Ovary (tissue), 9 donors: ENCODE measurements around the gene HAGH. TPM values are rescaled to one million over a fixed set of nuclear protein-coding genes. Genes with fewer than 3 reads are reported as not detected.

Source experiments
- DNase-seq, 5 donors: peaks; one replicate each; pipeline ENCODE4 v3.0.0-alpha.2; 2019 to 2020
- H3K27ac ChIP-seq, 2 donors: fragments of 200-600 bp; one replicate each; pipeline versions ENCODE4 v1.5.1 to v1.8.0; 2019 to 2022
- H3K27me3 ChIP-seq: fragments of 200-600 bp; one replicate; pipeline ENCODE4 v1.8.0; 2022
- H3K36me3 ChIP-seq: fragments of 200-600 bp; sonication (generic); one replicate; pipeline ENCODE4 v1.5.1; 2019
- H3K4me1 ChIP-seq: one replicate; pipeline ENCODE4 v1.8.1; 2013; ENCODE audit warnings: mild to moderate bottlenecking, moderate library complexity; ENCODE audit not compliant: insufficient read depth
- H3K4me3 ChIP-seq: fragments of 200-600 bp; sonication (generic); one replicate; pipeline ENCODE4 v1.5.1; 2017
- H3K9me3 ChIP-seq, 2 donors: fragments of 200-600 bp in 1 of 2; sonication (generic) in 1 of 2; one replicate each; pipeline versions ENCODE4 v1.5.1 to v1.8.1; 2013 to 2019; ENCODE audit warnings: mild to moderate bottlenecking in 1 of 2, moderate library complexity in 1 of 2
- EP300 ChIP-seq: sonication (generic); formaldehyde crosslinking; IDR thresholded peaks from one replicate; pipeline ENCODE4 v1.6.1; 2017; ENCODE audit warnings: antibody characterized with exemption
- POLR2A ChIP-seq: fragments of 450-650 bp; IDR thresholded peaks from one replicate; pipeline ENCODE4 v1.6.1; 2017; ENCODE audit warnings: antibody characterized with exemption, mild to moderate bottlenecking, moderate library complexity
- WGBS, 3 donors: extraction: QIAGEN DNeasy Blood & Tissue Kit in 1 of 3; methylation state at CpG; one replicate each; pipeline versions ENCODE4 v1.1.5 to v1.1.7; 2013 to 2017; 5-methylcytosine and 5-hydroxymethylcytosine counted together
- intact Hi-C, 4 donors: fragments of 100-400 bp; cut with DNase I; formaldehyde crosslinking; loops; one replicate each; pipeline versions ENCODE4 v1.11.0 to v1.15.1; 2022 to 2023
- polyA plus RNA-seq, 2 donors: library from polyadenylated mRNA; stranded (reverse); fragments of 200-250 nt in 1 of 2; fragments of 350-450 nt in 1 of 2; fragmentation: Illumina TruSeq in 1 of 2; extraction: RNeasy Lipid Tissue Mini Kit (QIAGEN cat#74804) in 1 of 2; gene quantifications; one replicate each; pipeline ENCODE4 v1.2.3, GENCODE V29; 2013 to 2014
- total RNA-seq, 7 donors: library from RNA; depleted of rRNA in 2 of 7; stranded (reverse); fragments of >200 nt in 2 of 7; fragmentation: NEBNext Ultra II Directional in 3 of 7; extraction: Animal tissue kit (Norgen Biotek cat#: 25700) in 3 of 7; gene quantifications; one replicate each; pipeline versions ENCODE4 v1.1.0 to v1.2.4, GENCODE V29; 2016 to 2023
- TF ChIP-seq, protein P1 (sequence below), 3 donors: fragments of 450-650 bp in 2 of 3; fragments of 200-600 bp in 1 of 3; IDR thresholded peaks; one replicate each; pipeline versions ENCODE4 v1.5.1 to v1.8.0; 2016 to 2022; ENCODE audit warnings: antibody characterized with exemption in 3 of 3, mild to moderate bottlenecking in 1 of 3
- donor health status: DM: no; HTN: no; CAD: no; lungs with moderate emphysema.
- donor health status: DM: no; HTN: no; CAD: no.
- donor health status: Bipolar disorder and iron deficiency.
- donor health status: DM: yes; HTN: yes; CAD: no.
- donor health status: DM: no; HTN: no; CAD: no.
- donor health status: DM: yes; HTN: yes; CAD: no.

HAGH gene
- total and polyA plus RNA-seq, 9 donors: 7.7 to 70.2 (median 37.0) TPM

DNA sequence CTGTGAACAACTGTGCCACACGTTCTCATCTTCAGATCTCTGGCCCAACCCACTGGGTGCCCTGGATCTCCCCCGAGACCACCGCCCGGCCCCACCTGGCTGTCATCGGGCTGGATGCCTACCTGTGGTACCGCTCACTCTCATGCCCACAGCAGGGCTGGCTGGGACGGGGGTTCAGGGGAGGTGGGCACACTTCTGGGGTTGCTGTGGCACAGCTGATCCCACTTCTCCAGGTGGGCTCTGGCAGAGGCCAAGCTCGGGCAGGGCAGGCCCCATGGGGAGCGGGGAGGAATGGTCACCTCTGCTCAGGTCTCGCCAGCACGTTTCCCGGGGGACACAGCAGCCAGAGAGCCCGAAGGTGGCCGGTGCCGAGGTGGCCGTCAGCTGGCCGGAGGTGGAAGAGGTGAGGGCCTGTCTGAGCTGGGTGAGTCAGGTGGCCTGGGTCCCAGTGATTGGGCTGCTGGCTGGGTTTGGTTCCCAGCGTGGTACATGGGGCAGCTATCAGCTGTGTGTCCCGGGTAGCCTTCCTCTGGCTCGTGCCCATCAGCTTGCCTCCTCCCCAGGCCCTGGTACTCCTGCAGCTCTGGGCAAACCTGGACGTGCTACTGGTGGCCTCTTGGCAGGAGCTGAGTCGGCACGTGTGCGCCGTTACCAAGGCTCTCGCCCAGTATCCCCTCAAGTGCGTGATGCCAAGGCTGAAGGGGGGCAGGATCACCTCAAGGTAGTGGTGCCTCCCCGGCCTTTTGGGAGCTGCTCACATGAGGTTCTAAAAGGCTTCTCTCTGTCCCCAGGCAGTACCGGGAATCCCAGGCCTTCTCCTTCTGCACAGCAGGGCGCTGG is 51.4 kb downstream of the HAGH start:
- H3K36me3 ChIP-seq: no peaks in the 10 kb centered on the region
- peaks cover 17% of the 10 kb centered on the region for H3K4me1 ChIP-seq
- no peak overlapping the region for H3K4me3 ChIP-seq
- H3K27me3 ChIP-seq: no peaks in the 10 kb centered on the region
- DNase-seq: no peak
- intact Hi-C loops: no loop called here
- TF ChIP-seq, protein P1, sequence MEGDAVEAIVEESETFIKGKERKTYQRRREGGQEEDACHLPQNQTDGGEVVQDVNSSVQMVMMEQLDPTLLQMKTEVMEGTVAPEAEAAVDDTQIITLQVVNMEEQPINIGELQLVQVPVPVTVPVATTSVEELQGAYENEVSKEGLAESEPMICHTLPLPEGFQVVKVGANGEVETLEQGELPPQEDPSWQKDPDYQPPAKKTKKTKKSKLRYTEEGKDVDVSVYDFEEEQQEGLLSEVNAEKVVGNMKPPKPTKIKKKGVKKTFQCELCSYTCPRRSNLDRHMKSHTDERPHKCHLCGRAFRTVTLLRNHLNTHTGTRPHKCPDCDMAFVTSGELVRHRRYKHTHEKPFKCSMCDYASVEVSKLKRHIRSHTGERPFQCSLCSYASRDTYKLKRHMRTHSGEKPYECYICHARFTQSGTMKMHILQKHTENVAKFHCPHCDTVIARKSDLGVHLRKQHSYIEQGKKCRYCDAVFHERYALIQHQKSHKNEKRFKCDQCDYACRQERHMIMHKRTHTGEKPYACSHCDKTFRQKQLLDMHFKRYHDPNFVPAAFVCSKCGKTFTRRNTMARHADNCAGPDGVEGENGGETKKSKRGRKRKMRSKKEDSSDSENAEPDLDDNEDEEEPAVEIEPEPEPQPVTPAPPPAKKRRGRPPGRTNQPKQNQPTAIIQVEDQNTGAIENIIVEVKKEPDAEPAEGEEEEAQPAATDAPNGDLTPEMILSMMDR (IDR thresholded peaks at IDR 0.05): no peak
- no peak for TF ChIP-seq EP300
- no peak for TF ChIP-seq POLR2A
- H3K27ac ChIP-seq: no peak overlapping the region
- H3K9me3 ChIP-seq: no peaks in the 10 kb centered on the region
- 85 to 88% (median 86%) methylated on average over 29 to 30 of the region's 30 CpGs for WGBS, 3 donors

- TF ChIP-seq, protein P1 (IDR thresholded peaks at IDR 0.05): no peak
- no peak for TF ChIP-seq EP300
- TF ChIP-seq POLR2A: no peak
- Histone ChIP-seq H3K4me1 (peaks cover 17% of the 10 kb centered on the region), H3K27ac (no peak overlapping the region), H3K9me3 (no peaks in the 10 kb centered on the region), H3K4me3 (no peak overlapping the region), H3K27me3 (no peaks in the 10 kb centered on the region), H3K36me3 (no peaks in the 10 kb centered on the region)
- intact Hi-C loops: no loop called here
- no peak for DNase-seq
- WGBS, 3 donors: 80 to 88% (median 82%) methylated on average over 7 of the region's 7 CpGs
Observed at GRCh38 chr16:1774448-1774780, 52.2 kb downstream of the HAGH start.

DNA sequence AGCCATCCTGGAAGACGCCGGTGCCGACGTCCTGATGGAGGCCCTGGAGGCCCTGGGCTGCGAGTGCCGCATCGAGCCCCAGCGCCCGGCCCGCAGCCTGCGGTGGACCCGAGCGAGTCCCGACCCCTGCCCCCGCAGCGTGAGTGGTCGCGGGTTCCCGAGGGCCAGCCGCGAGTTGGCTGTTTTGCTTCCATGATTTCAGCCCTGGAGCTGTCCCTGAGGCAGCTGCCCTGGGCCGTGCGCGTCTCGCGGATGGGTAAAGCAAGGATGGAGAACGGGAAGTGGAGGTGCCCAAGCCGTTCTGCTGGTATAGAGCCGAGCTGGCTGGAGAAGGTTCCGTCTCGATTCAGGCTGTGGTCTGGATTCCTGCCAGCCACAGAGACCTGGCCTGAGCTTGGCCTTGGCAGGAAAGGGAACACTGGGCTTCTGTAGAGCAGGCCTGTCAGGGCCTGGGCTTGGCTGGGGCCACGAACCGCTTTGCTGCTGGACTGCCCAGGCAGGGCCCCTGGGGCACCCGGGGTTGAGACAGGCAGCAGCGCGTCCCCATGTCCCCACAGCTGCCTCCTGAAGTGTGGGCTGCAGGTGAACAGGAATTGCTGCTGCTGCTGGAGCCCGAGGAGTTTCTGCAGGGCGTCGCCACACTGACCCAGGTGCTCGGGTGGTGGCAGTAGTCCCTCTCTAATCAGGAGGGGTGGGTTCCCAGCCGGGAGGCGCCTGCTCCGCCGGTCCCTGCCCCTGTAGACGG is 52.8 kb downstream of the HAGH start:
- Histone ChIP-seq H3K4me1 (peaks cover 17% of the 10 kb centered on the region), H3K27ac (peak overlapping the region; percentile 57 to 77), H3K36me3 (no peaks in the 10 kb centered on the region), H3K4me3 (peak overlapping the region; percentile 92), H3K27me3 (no peaks in the 10 kb centered on the region), H3K9me3 (no peaks in the 10 kb centered on the region)
- 12 to 16% (median 12%) methylated on average over 25 to 45 of the region's 45 CpGs for WGBS, 3 donors
- intact Hi-C loops: no loop called here
- no peak for DNase-seq
- TF ChIP-seq EP300 (no peak), POLR2A (no peak)
- TF ChIP-seq, protein P1 (IDR thresholded peaks at IDR 0.05): no peak

GRCh38 chr16:1772908-1773702 is 53.5 kb downstream of the HAGH start, which contains the start of gene MRPS34:
TSS of gene MRPS34 (minus strand) at chr16:1773134. CDS start at chr16:1773119, 15 bp downstream.
- peak within 1 kb of the TSS; percentile 57 to 77 for H3K27ac ChIP-seq
- H3K4me1 ChIP-seq: peaks cover 17% of the 10 kb centered on the region
- TF ChIP-seq POLR2A (peak; percentile 30), EP300 (no peak)
- TF ChIP-seq, protein P1 (IDR thresholded peaks at IDR 0.05): peak; percentile 16 to 62 (median 46)
- no peaks in the 10 kb centered on the region for H3K36me3 ChIP-seq
- no peaks in the 10 kb centered on the region for H3K27me3 ChIP-seq
- intact Hi-C loops: no loop called here
- 0 to 1% (median 0%) methylated on average over 52 to 108 of the region's 108 CpGs for WGBS, 3 donors
- no peaks in the 10 kb centered on the region for H3K9me3 ChIP-seq
- H3K4me3 ChIP-seq: peak within 1 kb of the TSS; percentile 92
- DNase-seq: peak; percentile 76 to 90 (median 84)
